LNCAP (cell line): ENCODE data around the gene DNAJC2.

ENCODE experiments used
- CTCF ChIP-seq: fragments of 450-650 bp; IDR thresholded peaks from 2 replicates; pipeline ENCODE4 v1.5.1; 2017; ENCODE audit warnings: mild to moderate bottlenecking

Gene DNAJC2

DNA sequence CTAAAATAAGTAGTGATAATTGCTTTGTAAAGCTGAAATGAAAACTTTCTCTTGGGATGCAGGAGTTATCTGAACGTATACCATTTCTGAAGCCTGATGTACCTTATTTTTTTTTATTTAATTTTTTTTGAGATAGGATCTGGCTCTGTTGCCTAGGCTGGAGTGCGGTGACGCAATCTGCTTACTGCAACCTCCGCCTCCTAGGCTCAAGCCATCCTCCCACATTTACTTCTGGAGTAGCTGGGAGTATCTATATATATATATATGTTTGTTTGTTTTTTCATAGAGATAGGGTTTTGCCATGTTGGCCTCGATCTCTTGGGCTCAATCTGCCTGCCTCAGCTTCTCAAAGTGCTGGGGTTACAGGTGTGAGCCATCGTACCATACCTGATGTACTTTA is 44.9 kb downstream of the DNAJC2 start:
- TF ChIP-seq CTCF, result no peak

- no peak for TF ChIP-seq CTCF
These were observed 46.8 kb downstream of the DNAJC2 start for GRCh38 chr7:103297837-103298179.

- peak; percentile 92 for TF ChIP-seq CTCF
These were observed 47.4 kb downstream of the DNAJC2 start, which contains the start of gene PMPCB for GRCh38 chr7:103296901-103297836. Gene PMPCB (plus strand): TSS chr7:103297435. CDS start chr7:103297460, 25 bp downstream.

- TF ChIP-seq CTCF, result no peak
These were observed 51.0 kb downstream of the DNAJC2 start for GRCh38 chr7:103293526-103293925.

GRCh38 chr7:103292122-103292521 is 52.4 kb downstream of the DNAJC2 start:
- no peak for TF ChIP-seq CTCF
